ENCODE results near the gene NLRP10.

- TF ChIP-seq CTCF (IDR thresholded peaks at IDR 0.05) (no peak), EP300 (IDR thresholded peaks at IDR 0.05) (no peak)
Observed at GRCh38 chr11:7999795-8000194, 34.5 kb upstream of the NLRP10 start.
